Naive thymus-derived CD8-positive, alpha-beta T cell (primary cell): Measurements from ENCODE around the gene WFDC6. TPM values are rescaled to one million over a fixed set of nuclear protein-coding genes. Genes with fewer than 3 reads are reported as not detected.

Source experiments
- ATAC-seq, 2 donors: fragments of 150-1000 bp; cut with Tn5 transposase in 1 of 2; sonication (Bioruptor Pico), chemical (Tn5 transposase) in 1 of 2; 1 replicate in 1 of 2; 2 replicates in 1 of 2; pipeline ENCODE4 v1.10.0; 2021; ENCODE audit warnings: mild to moderate bottlenecking in 2 of 2, moderate library complexity in 2 of 2
- POLR2A ChIA-PET: fragments of 350-600 bp; sonication (Branson Sonifier 250); formaldehyde crosslinking; loops from one replicate; lab custom pipeline; 2021; ENCODE audit warnings: antibody characterized with exemption; lab: Charles Lee
- DNase-seq, 10 donors: peaks; one replicate each; pipeline versions ENCODE4 v3.0.0 to v3.0.0-alpha.2; 2020 to 2022
- H3K27ac Mint-ChIP-seq, 10 donors: one replicate each; pipeline ENCODE4 v1.8.0; 2020 to 2022; ENCODE audit warnings: mild to moderate bottlenecking in 10 of 10, mixed read lengths in 10 of 10, moderate library complexity in 4 of 10, inconsistent platforms in 1 of 10
- H3K27me3 Mint-ChIP-seq, 5 donors: one replicate each; pipeline ENCODE4 v1.8.0; 2021 to 2022; ENCODE audit warnings: mixed read lengths in 5 of 5
- H3K36me3 Mint-ChIP-seq, 3 donors: one replicate each; pipeline ENCODE4 v1.8.0; 2020 to 2022; ENCODE audit warnings: mixed read lengths in 3 of 3, mild to moderate bottlenecking in 2 of 3, inconsistent platforms in 1 of 3
- H3K4me1 Mint-ChIP-seq, 4 donors: one replicate each; pipeline ENCODE4 v1.8.0; 2021 to 2022; ENCODE audit warnings: mixed read lengths in 4 of 4
- H3K4me3 Mint-ChIP-seq, 10 donors: one replicate each; pipeline ENCODE4 v1.8.0; 2020 to 2022; ENCODE audit warnings: mild to moderate bottlenecking in 10 of 10, mixed read lengths in 10 of 10, moderate library complexity in 6 of 10, inconsistent platforms in 1 of 10
- H3K9me3 Mint-ChIP-seq, 9 donors: one replicate each; pipeline ENCODE4 v1.8.0; 2020 to 2022; ENCODE audit warnings: mixed read lengths in 9 of 9, mild to moderate bottlenecking in 3 of 9, inconsistent platforms in 1 of 9, moderate library complexity in 1 of 9
- polyA plus RNA-seq, 3 donors: library from polyadenylated mRNA; unstranded; fragments of 300-500 nt; fragmentation: Illumina TruSeq; gene quantifications; one replicate each; pipeline ENCODE4 v1.2.3, GENCODE V29; 2021
- total RNA-seq, 8 experiments: library from RNA in 2 of 8; stranded (reverse) in 2 of 8; gene quantifications; one replicate each; pipeline ENCODE4 v1.2.3 and lab custom pipeline; 2021 to 2026

WFDC6 gene
- total and polyA plus RNA-seq, 5 experiments from 2014 or later = not detected

- ATAC-seq = no peak
- Mint-ChIP-seq H3K27me3 (peaks cover 8 to 43% (median 26%) of the 10 kb centered on the region in 5 donors), H3K4me1 (peaks cover 0 to 2% (median 0%) of the 10 kb centered on the region in 4 donors), H3K4me3 (no peak overlapping the region), H3K36me3 (peaks cover 0 to 10% (median 0%) of the 10 kb centered on the region in 3 donors), H3K9me3 (peaks cover 0 to 17% (median 2%) of the 10 kb centered on the region in 9 donors), H3K27ac (no peak overlapping the region)
- no peak for DNase-seq
- POLR2A ChIA-PET = no interaction called here
These were observed 13.2 kb upstream of the WFDC6 start for GRCh38 chr20:45552456-45552855.

GRCh38 chr20:45550765-45551164 lies 11.5 kb upstream of the WFDC6 start:
- H3K4me1 Mint-ChIP-seq = peaks cover 0 to 2% (median 0%) of the 10 kb centered on the region in 4 donors
- no peak overlapping the region for H3K4me3 Mint-ChIP-seq
- no peak overlapping the region for H3K27ac Mint-ChIP-seq
- peaks cover 7 to 44% (median 23%) of the 10 kb centered on the region in 5 donors for H3K27me3 Mint-ChIP-seq
- DNase-seq (no peak), ATAC-seq (no peak)
- H3K36me3 Mint-ChIP-seq = peaks cover 0 to 10% (median 0%) of the 10 kb centered on the region in 3 donors
- peaks cover 0 to 17% (median 2%) of the 10 kb centered on the region in 9 donors for H3K9me3 Mint-ChIP-seq
- POLR2A ChIA-PET = no interaction called here

GRCh38 chr20:45548410-45548809 lies 9.1 kb upstream of the WFDC6 start:
- peaks cover 16 to 35% (median 24%) of the 10 kb centered on the region in 5 donors for H3K27me3 Mint-ChIP-seq
- no peak overlapping the region for H3K4me3 Mint-ChIP-seq
- POLR2A ChIA-PET = no interaction called here
- H3K36me3 Mint-ChIP-seq = peaks cover 0 to 5% (median 0%) of the 10 kb centered on the region in 3 donors
- ATAC-seq = no peak
- H3K9me3 Mint-ChIP-seq = peaks cover 0 to 14% (median 2%) of the 10 kb centered on the region in 9 donors
- no peak for DNase-seq
- H3K4me1 Mint-ChIP-seq = peaks cover 0 to 2% (median 0%) of the 10 kb centered on the region in 4 donors
- no peak overlapping the region for H3K27ac Mint-ChIP-seq

GRCh38 chr20:45547206-45547770 lies 8.0 kb upstream of the WFDC6 start, which contains the start of gene EPPIN:
TSS of gene EPPIN (minus strand) at chr20:45547401. CDS start at chr20:45547357, 44 bp downstream.
- no peak for DNase-seq
- ATAC-seq = no peak
- H3K9me3 Mint-ChIP-seq = peaks cover 0 to 12% (median 2%) of the 10 kb centered on the region in 9 donors

GRCh38 chr20:45545754-45546453 lies 6.6 kb upstream of the WFDC6 start:
- DNase-seq (no peak), ATAC-seq (no peak)
- Mint-ChIP-seq H3K4me3 (no peak overlapping the region), H3K27ac (no peak overlapping the region), H3K9me3 (peaks cover 0 to 8% (median under 1%) of the 10 kb centered on the region in 9 donors), H3K36me3 (peaks cover 0 to 4% (median 0%) of the 10 kb centered on the region in 3 donors), H3K4me1 (peaks cover 0 to 2% (median 0%) of the 10 kb centered on the region in 4 donors), H3K27me3 (peaks cover 24 to 45% (median 32%) of the 10 kb centered on the region in 5 donors)
- POLR2A ChIA-PET = no interaction called here

More at GRCh38 chr20:45547206-45547770, 8.0 kb upstream of the WFDC6 start, which contains the start of gene EPPIN:
- H3K36me3 Mint-ChIP-seq = peaks cover 0 to 4% (median 0%) of the 10 kb centered on the region in 3 donors
- no peak within 1 kb of the TSS for H3K4me3 Mint-ChIP-seq
- peaks cover 0 to 2% (median 0%) of the 10 kb centered on the region in 4 donors for H3K4me1 Mint-ChIP-seq
- H3K27me3 Mint-ChIP-seq = peaks cover 18 to 35% (median 24%) of the 10 kb centered on the region in 5 donors
- H3K27ac Mint-ChIP-seq = no peak within 1 kb of the TSS
- POLR2A ChIA-PET = no interaction called here

- Mint-ChIP-seq H3K4me3 (no peak overlapping the region), H3K27ac (no peak overlapping the region), H3K9me3 (peaks cover 0 to 4% (median 0%) of the 10 kb centered on the region in 9 donors), H3K4me1 (peaks cover 0 to 2% (median 0%) of the 10 kb centered on the region in 4 donors), H3K36me3 (peaks cover 0 to 3% (median 0%) of the 10 kb centered on the region in 3 donors), H3K27me3 (peaks cover 28 to 46% (median 34%) of the 10 kb centered on the region in 5 donors)
- DNase-seq (no peak), ATAC-seq (no peak)
- POLR2A ChIA-PET = no interaction called here
These were observed 6.1 kb upstream of the WFDC6 start for GRCh38 chr20:45545351-45545750.

GRCh38 chr20:45538209-45538799 lies 978 bp downstream of the WFDC6 start:
- Mint-ChIP-seq H3K27me3 (peaks cover 21 to 37% (median 25%) of the 10 kb centered on the region in 5 donors), H3K36me3 (no peaks in the 10 kb centered on the region), H3K4me1 (no peaks in the 10 kb centered on the region), H3K9me3 (no peaks in the 10 kb centered on the region), H3K4me3 (no peak overlapping the region), H3K27ac (no peak overlapping the region)
- POLR2A ChIA-PET = no interaction called here
- no peak for DNase-seq
- ATAC-seq = no peak

- no peak for ATAC-seq
- POLR2A ChIA-PET = interaction anchor here (0.7 kb wide), 1 partner anchor 143 kb away, joined by 4 read pairs; the partner anchor contains the start of gene WFDC11
- DNase-seq = no peak
- Mint-ChIP-seq H3K27ac (no peak overlapping the region), H3K9me3 (no peaks in the 10 kb centered on the region), H3K4me3 (no peak overlapping the region), H3K36me3 (no peaks in the 10 kb centered on the region), H3K27me3 (peaks cover 27 to 67% (median 32%) of the 10 kb centered on the region in 5 donors), H3K4me1 (no peaks in the 10 kb centered on the region)
These were observed 12.0 kb downstream of the WFDC6 start for GRCh38 chr20:45527294-45527693.

GRCh38 chr20:45523821-45524220 lies 15.5 kb downstream of the WFDC6 start:
- POLR2A ChIA-PET = no interaction called here
- Mint-ChIP-seq H3K36me3 (no peaks in the 10 kb centered on the region), H3K4me3 (no peak overlapping the region), H3K4me1 (no peaks in the 10 kb centered on the region), H3K27me3 (peaks cover 29 to 72% (median 33%) of the 10 kb centered on the region in 5 donors), H3K9me3 (peaks cover 0 to 2% (median 0%) of the 10 kb centered on the region in 9 donors), H3K27ac (no peak overlapping the region)
- no peak for DNase-seq
- no peak for ATAC-seq

GRCh38 chr20:45518282-45518681 lies 21.0 kb downstream of the WFDC6 start:
- peaks cover 0 to 8% (median 0%) of the 10 kb centered on the region in 9 donors for H3K9me3 Mint-ChIP-seq
- POLR2A ChIA-PET = interaction anchor here (0.7 kb wide), 1 partner anchor 321 kb away, joined by 6 read pairs; no protein-coding TSS in a partner anchor
- no peak overlapping the region for H3K4me3 Mint-ChIP-seq
- H3K27me3 Mint-ChIP-seq = peaks cover 13 to 40% (median 26%) of the 10 kb centered on the region in 5 donors
- no peak for ATAC-seq
- H3K4me1 Mint-ChIP-seq = no peaks in the 10 kb centered on the region
- no peak for DNase-seq
- no peak overlapping the region for H3K27ac Mint-ChIP-seq
- H3K36me3 Mint-ChIP-seq = no peaks in the 10 kb centered on the region

- no peak within 1 kb of the TSS for H3K4me3 Mint-ChIP-seq
- peaks cover 0 to 8% (median 0%) of the 10 kb centered on the region in 9 donors for H3K9me3 Mint-ChIP-seq
- peaks cover 0 to 5% (median 0%) of the 10 kb centered on the region in 3 donors for H3K36me3 Mint-ChIP-seq
- peaks cover 9 to 39% (median 18%) of the 10 kb centered on the region in 5 donors for H3K27me3 Mint-ChIP-seq
- no peak for ATAC-seq
- no peak for DNase-seq
- no peak within 1 kb of the TSS for H3K27ac Mint-ChIP-seq
- POLR2A ChIA-PET = no interaction called here
- no peaks in the 10 kb centered on the region for H3K4me1 Mint-ChIP-seq
These were observed 24.0 kb downstream of the WFDC6 start, which contains the start of gene SPINT3 for GRCh38 chr20:45515147-45515913. TSS of gene SPINT3 (minus strand) at chr20:45515622. CDS start at chr20:45515608, 14 bp downstream.
